HG02884 (cell line): ENCODE data around the gene AKR7A3.
A peak's percentile ranks its signal among the peaks of the same experiment; 100 is the strongest.
"Not testable (repeated sequence)": the region's sequence is repeated elsewhere in the genome, so short reads cannot be mapped to it uniquely, and the experiment has no call there.

Experiments
- ATAC-seq: cut with Tn5 transposase; IDR thresholded peaks from one replicate; pipeline ENCODE4 v1.9.1; 2021; ENCODE audit warnings: mild to moderate bottlenecking, moderate library complexity; ENCODE audit not compliant: unreplicated experiment

AKR7A3 gene

DNA sequence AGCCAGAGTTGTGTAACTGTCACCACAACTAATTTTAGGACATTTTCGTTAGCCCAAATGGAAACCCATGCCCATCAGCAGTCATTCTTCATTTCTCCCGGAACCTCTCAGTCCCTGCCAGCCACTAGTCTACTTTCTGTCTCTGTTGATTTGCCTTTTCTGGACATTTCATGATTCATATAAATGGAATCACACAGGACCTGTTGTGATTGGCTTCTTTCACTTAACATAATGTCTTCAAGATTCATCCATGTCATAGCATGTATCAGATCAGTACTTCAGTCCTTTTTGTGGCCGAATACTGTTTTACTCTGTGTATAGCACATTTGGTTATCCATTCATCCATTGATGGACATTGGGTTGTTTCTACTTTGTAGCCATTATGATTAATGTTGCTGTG lies 30.6 kb upstream of the AKR7A3 start:
- no peak for ATAC-seq

DNA sequence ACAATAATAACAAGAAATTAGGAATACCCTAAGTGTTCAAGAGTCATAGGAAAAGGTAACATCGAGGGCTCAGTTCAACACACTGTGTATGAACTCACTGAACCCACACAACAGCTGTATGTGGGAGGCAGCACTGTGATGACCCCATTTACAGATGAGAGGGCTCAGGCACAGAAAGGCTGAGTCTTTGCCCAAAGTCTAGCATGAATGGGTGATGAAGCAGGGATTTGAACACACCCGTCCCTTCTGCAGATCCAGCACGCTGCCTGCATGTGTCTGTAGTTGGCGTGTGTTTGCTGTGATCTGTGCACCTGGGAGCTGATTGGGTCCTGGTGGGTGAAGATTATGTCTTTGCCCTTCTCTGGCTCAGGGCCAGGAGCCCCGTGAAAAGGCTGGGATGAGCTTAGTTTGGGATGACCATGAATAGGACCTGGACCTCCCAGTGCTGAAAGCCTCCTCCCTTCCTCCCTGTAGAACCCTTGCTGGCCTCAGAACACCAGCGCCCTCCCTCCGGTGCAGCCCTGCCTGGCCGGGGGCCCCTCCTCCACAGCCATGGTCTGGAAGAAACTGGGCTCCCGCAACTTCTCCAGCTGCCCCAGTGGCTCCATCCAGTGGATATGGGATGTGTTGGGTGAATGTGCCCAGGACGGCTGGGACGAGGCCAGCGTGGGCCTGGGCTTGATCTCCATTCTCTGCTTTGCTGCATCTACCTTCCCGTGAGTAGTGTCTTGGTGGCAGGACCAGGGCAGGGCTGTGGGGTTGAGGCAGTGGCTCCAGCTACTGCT lies 28.7 kb upstream of the AKR7A3 start:
- ATAC-seq = no peak

DNA sequence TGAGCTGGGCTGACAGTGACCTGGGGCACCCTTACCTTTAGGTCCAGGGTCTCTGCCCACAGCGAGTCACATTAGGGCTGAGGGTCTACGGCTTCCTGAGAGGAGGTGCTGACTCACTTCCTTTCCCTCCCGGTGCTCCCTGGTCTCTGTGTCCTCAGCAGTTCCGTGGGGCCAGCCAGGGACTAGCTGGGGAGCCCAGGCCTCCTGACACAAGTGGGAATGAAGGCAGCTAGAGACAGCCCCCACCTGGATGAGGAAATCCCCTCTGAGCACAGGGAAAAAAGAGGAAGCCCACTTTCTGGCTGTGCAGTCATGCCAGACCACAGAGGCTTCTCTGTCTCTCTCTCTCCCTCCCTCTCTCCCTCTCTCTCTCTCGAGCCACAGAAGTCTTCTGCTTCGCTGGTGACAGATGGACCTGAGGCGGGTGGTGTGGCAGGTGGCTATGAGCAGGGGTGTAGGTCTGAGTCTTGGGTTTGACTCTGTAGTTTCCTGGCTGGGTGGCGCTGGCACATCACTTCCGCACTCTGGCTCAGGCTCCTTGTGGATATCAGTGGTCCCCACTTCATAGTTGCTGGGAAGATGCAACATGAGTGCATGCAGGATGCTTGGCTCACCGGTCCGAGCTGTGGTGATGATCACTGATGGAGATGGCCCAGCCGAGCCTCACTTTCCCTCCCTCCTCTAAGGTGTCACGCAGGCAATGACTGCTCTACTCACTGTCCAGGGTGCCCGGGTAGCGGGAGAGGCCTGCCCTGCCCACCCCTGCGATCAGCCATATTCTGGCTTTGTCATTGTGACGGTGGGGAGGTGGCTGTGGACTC lies 27.0 kb upstream of the AKR7A3 start:
- no peak for ATAC-seq

DNA sequence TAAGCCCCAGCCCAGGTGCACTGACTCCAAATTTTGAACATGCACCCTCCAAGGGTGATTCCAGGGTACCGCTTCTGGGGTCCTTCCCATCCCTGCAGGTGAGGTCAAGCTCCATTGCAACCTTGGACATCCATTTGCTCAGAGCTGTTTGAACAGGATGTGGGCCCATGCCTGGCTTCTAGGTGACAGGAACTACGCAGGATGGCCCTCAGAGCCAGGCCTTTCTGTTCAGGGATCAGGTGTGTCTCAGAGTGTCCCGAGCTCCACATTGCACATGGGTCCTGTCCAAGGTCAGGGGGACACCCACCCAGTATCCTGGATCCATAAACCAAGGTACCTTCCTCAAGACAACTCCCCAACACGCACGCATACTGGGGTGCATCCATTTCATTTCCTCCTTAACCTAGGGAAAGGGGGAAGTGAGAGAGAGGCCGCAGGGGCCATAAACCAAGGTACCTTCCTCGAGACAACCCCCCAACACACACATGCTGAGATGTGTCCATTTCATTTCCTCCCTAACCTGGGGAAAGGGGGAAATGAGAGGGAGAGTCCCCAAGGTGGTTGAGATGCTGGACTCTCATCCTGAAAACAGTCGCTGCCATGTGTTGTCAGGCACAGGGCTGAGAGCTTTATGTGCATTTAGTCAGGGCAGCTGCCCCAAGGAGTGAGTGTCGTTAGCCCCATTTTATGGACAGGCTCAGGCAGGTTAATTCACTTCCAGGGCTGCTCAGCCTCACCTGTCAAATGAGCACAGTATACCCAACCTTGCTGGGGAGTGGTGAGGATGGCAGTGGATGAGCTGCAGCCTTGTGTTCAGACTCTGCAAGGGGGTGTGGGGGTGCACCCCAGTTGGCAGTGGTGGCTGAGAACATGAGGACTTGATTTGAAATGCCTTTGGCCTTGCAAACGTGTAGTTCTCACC lies 25.7 kb upstream of the AKR7A3 start:
- ATAC-seq = no peak

DNA sequence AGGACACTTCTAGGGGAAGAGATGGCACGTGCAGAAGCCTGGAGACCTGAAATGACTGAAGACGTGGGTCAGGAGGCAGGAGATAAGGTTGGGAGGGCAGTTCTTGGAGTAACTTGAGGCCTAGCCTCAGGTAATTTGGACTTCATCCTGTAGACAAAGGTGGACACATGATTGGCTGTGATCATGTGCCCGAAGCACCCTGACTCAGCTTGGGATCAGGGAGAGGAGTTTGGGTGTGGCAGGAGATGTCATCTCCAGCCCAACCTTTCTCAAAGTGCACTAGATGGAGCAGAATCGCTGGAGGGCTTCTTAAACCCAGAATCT lies 25.0 kb upstream of the AKR7A3 start:
- ATAC-seq = no peak

DNA sequence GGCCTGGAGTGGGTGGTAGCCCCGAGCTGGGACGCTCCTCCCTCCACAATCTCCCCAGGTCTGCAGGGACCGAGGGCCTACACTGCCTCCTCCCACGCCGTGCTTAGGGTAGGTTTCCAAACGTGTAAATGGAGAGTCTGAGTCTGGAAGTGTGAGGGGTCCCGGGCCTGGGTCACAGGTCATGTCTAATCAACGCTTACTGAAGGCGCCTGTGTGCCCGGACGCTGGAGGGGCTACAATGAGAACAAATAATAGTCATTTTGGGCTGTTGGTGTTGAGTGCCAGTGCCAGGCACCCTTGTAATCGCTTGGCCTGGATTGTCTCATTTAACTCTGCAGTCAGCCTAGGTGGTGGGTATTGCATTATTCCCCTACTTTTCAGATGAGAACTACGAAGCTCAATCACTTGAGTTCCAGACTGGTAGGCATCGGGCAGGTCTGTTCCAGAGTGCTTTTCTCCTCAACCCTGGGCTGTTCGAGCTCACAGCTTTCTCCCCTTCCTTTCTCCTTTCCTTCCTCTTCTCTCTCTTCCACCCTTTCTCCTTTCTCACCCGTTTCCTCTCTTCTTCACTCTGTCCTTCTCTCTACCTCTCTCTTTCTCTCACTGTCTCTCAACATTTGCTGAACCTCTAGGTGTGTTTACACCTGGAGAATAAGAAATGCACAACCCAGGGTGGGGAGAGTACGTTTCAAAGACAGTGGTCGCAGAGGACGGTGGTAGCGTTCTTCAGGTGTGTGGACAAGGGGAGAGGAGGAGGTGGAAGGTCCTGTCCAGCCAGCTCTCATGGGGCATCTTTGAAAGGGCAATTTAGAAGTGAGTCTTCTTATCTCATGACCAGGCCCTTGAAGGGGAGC lies 24.4 kb upstream of the AKR7A3 start:
- ATAC-seq = peak; percentile 23

DNA sequence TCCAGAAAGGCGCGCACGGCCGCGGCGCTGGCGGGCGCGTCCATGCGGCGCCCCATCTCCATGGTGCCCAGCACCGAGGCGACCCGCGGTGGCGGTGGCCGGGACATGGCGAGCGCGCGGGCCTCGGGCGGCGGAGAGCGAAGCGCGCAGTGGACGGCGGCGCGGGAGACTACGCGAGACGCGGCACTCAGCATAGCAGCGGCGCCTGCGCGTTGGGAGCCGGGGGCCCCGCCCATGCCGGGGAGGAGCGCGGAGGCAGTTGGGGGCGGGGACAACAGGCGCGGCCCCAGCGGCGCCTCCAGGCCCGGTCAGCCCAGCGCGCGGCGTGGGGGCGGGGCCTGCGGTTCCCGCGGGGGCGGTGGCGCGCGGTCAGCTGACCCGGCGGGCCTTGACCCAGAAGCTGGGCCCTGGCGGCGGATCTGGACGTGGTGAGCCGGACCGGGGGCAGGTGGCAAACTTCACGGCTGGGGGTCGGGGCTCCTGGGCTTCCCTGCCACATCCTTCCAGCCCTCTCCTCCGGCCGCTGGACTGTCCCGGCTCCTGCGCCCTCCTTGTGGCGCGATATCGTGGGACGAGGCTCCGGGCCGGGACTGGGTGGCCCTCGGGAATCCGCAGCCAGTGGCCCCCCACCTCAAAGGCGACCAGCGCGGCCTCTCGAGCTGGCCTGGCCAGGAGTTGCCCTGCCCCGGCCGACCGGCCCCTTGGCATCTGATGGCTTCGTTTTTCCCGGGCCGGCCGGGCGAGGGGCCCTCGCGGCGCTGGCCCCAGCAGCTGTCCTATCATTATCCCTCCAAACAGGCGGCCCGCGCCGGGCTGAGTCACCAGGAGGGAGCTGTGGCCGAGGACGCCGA lies 23.6 kb upstream of the AKR7A3 start, which contains the start of the genes AKR7A2 and SLC66A1:
TSS of gene AKR7A2 (minus strand) at position 214 of the 851 bp plus-strand sequence. CDS start at position 194, 20 bp downstream.
TSS of gene SLC66A1 (plus strand) at position 396 of the 851 bp plus-strand sequence. CDS start 5,352 bp downstream, outside the sequence.
- peak; percentile 57 for ATAC-seq

DNA sequence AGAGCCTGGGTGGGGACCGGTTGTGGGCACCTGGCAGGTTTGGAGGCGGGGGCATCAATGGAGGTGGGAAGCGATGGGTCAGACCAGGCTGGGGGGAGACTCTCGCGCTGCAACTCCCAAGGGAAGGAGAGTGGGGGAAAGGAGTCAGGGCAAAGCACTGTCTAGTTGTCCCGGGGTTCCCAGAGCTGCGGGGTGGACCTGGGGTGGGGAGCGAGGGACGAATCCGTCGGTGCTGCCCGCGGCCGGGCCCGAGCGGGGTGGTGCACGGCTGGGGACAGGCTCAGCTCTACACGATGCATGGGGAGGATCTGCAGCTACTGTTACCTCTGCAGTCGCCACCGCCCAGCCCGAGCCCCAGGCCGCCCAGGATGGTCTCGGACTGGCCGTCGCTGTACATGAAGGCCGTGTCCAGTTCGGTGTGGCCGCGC lies 22.9 kb upstream of the AKR7A3 start:
- peak; percentile 5 for ATAC-seq

DNA sequence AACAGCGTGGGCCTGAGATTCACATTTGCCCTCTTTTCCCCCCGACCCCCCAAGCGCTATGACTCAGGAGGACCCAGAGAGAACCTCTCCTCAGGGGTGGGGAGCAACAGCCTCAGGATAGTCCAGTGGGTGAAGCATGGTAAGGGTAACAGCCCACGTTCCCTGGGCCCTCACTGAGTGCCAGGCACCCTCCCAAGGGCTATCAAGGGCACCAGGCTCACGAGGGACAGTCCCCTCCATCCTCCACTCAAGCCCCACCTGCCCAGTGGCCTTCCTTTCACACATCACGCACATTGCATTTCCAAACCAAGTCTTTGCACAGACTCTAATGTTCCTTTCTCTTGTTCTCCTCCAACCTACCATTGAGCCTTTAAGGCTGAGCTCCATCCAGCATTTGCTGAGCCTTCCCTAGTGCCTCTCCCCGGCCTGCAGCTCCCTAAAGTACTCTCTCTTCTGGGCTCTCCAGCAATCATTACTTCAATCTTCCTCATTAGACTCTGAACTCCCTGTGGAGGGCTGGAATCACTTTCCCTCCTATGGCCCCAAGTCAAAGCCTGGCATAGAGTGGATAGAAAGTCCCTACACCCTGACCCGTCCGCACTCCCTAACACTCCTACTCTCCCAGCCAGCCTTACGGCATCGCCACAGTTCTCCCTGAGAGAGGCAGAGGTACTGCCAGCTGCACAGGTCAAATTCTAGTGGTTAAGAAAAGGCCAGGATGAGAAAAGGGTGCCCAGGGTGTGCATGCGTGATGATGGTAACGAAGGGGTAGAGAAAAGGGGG lies 22.3 kb upstream of the AKR7A3 start:
- ATAC-seq = no peak

DNA sequence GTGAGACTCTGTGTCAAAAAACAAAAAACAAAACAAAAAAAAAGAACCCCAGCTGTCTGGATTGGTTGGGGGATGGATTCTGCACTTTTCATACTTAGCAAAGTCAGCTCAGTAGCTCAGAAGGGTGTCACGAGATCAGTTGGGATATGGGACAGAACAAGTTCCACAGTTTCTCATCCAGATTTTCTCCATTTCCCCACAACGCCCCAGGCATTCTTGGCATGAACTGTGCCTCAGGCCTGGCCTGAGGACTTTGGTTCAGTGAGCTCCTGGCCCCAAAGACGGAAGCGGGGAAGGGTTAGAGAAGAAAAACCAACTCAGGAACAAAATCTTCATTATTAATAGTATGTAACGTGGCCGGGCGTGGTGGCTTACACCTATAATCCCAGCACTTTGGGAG lies 21.5 kb upstream of the AKR7A3 start:
- ATAC-seq = no peak

DNA sequence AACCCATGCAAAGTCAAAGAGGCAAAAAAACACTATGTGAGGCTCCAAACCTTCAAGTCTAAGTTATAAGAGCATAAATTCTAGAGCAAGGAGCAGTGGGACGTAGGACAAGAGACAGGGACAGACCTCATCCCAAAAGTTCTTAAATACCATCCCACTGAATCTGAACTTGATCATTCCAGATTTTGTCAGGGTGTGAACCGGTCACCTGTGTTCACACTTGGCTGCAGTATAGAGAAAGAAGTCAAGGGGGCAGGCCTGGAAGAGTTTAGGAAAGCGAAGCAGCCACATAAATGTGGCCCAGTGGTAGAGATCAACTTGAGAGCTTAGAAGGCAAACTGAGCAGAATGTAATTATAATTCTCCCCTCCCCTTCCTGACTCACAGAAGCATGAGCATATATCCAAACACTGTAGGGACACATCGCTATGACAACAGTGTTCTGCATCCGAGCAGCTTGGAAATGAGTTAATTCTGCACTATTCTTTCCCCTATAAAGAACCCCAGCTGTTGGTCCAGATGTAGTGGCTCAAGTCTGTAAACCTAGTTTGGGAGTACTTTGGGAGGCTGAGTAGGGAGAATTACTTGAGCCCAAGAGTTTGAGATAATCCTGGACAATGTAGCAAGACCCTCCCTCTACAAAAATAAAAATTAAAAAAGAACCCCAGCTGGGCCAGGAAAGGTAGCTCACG lies 20.7 kb upstream of the AKR7A3 start:
- ATAC-seq = no peak

DNA sequence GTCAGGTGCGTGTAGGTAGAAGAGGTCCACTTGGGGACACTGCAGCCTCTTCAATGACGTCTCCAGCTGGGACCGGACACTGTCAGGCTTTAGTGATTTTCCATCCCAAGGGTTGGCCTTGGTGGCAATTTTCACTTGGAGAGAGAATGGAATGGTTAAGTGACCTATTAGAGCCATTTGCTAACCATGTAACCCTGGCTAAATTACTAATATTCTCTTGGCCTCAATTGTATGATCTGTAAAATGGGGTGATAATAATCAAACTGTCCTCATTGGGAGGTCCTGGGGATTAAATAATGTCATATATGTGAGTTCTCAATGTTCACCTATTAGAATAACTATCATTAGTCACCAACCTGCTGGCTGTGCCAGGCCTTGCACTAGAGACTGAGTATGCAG lies 19.9 kb upstream of the AKR7A3 start:
- no peak for ATAC-seq

DNA sequence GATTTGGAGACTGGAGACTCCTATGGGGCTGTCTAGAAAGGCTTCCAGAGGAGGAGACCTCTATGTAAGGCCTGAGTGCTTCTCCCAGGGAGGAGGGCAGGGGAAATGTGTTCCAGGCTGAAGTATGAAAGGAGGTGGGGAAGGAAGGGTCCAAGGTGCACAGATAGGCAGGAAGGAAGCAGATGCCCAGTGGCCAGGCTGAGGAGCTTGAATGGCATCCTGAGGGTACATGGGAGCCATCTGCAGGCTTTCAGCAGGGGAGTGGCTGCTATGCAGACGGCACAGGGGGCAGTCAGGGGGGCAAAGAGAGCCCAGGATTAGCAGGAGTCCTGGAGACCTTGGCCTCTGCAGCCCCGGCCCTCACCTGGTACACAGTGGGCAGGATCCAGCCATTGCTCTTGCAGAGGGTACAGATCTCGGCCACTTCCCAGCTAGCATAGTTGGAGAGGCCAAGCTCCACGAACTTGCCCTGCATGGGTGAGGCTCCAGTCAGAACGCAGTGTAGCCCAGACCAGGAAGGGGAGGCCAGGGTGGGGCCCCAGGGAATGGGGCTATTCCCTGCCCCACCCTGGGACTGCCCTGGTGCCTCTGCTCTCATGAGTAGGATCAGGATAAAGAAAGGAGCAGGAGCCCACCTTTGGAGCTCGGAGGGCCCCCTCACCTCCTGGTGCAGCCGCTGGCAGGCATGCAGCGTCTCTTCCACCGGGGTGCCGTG lies 19.4 kb upstream of the AKR7A3 start:
- ATAC-seq = no peak

DNA sequence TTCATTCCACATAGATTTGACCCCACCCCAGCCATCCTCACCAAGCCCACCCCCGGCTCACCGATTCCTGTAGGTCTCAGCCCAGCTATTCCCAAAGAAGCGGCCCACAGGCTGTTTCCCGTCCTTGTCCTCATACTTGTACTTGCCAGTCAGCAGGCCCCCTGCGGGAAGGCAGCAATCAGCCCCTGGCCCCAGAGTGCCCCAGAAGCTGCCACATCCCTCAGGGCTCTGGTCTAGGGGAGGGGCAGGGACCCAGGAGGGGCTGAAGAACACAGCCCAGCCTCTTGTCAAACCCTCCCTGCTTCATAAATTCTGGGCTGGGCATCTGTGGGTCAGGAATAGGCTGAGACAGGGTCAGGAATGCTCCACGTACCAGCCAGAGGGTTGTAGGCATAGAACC lies 18.4 kb upstream of the AKR7A3 start:
- ATAC-seq = no peak

DNA sequence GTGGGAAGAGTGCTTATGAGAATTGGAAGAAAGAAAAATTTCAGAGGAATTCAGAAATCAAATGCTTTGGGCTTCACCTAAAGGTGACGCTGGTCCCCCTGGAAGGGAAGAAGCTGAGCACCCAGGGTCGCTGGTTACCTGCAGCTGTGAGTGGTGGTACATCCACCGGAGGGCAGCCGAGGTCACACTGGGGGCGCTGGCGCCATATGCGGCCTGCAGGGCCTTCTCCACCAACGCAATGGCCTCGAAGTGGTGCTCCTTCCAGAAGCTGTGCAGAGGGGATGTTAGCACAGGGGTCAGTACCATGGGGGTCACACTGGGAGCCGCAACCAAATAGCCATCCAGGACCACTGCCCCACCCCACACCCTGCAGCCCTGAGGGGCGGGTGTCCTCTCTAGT lies 17.3 kb upstream of the AKR7A3 start:
- ATAC-seq = no peak

DNA sequence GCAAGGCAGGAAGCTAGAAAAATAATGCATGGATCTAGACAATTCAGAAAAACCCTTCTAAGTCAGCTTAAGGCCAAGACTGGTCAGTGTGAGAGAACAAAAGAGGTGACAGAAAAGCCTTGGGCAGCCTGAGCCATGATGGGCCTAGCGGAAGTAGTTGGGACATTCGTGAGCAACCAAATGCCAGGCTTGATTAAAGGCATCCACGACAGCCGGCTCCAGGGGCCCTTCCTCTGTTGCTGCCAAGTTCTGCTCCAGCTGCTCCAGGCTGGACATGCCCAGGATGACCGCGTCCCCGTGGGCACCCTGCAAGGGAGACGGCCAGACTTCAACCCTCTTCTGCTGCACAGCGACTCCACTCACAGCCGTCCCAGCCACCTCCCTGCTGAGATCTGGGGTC lies 15.5 kb upstream of the AKR7A3 start:
- ATAC-seq = not testable (repeated sequence)

DNA sequence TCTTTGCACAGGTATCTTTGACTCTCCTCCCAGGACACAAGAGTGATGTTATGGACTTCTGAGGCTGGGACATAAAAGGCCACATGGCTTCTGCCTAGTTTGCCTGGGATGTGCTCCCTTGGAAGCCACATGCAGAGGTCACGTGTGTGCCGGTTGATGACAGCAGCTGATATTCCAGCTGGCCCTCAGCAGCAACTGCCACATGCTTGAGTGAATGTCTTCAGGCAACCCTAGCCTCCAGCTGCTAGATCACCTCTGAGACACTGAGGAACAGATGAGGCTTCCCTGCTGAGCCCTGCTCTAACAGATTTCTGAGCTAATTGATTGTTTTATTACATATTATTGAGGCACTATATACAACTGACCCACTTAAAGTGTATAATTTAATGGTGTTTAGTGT lies 11.6 kb upstream of the AKR7A3 start:
- ATAC-seq = no peak
